Sigmoid colon (tissue), 7 donors: ENCODE measurements around the gene CHPF. TPM values are rescaled to one million over a fixed set of nuclear protein-coding genes. Genes with fewer than 3 reads are reported as not detected.

Source experiments
- DNase-seq: peaks from one replicate; pipeline ENCODE4 v3.0.0-alpha.2; 2019
- H3K27ac ChIP-seq, 4 donors: fragments of 200-600 bp; sonication (generic); one replicate each; pipeline ENCODE4 v1.5.1; 2016 to 2019; ENCODE audit warnings: mild to moderate bottlenecking in 1 of 4
- H3K27me3 ChIP-seq, 3 donors: fragments of 200-600 bp; sonication (generic); one replicate each; pipeline ENCODE4 v1.5.1; 2019; ENCODE audit warnings: mild to moderate bottlenecking in 1 of 3
- H3K36me3 ChIP-seq, 4 donors: fragments of 200-600 bp; sonication (generic); one replicate each; pipeline ENCODE4 v1.5.1; 2016 to 2019
- H3K4me1 ChIP-seq, 4 donors: fragments of 200-600 bp; sonication (generic); one replicate each; pipeline ENCODE4 v1.5.1; 2017 to 2019
- H3K4me3 ChIP-seq, 4 donors: fragments of 200-600 bp; sonication (generic); one replicate each; pipeline ENCODE4 v1.5.1; 2017 to 2019; ENCODE audit warnings: mild to moderate bottlenecking in 2 of 4, moderate library complexity in 1 of 4
- H3K9me3 ChIP-seq, 4 donors: fragments of 200-600 bp in 3 of 4; sonication (generic) in 3 of 4; one replicate each; pipeline versions ENCODE4 v1.5.1 to v1.6.1; 2013 to 2019
- CTCF ChIP-seq, 4 experiments: fragments of 450-650 bp in 3 of 4; fragments of 200-600 bp in 1 of 4; IDR thresholded peaks; one replicate each; pipeline ENCODE4 v1.5.1; 2016 to 2019; ENCODE audit warnings: antibody characterized with exemption in 4 of 4, mild to moderate bottlenecking in 3 of 4, moderate library complexity in 2 of 4
- EP300 ChIP-seq, 4 donors: sonication (generic); formaldehyde crosslinking; IDR thresholded peaks; one replicate each; pipeline ENCODE4 v1.6.1; 2017; ENCODE audit warnings: antibody characterized with exemption in 4 of 4
- POLR2A ChIP-seq, 2 donors: fragments of 450-650 bp; IDR thresholded peaks; one replicate each; pipeline ENCODE4 v1.6.1; 2016; ENCODE audit warnings: antibody characterized with exemption in 2 of 2, mild to moderate bottlenecking in 2 of 2, moderate library complexity in 2 of 2
- POLR2AphosphoS5 ChIP-seq, 4 donors: sonication (generic); formaldehyde crosslinking; IDR thresholded peaks; one replicate each; pipeline ENCODE4 v1.6.1; 2017; ENCODE audit warnings: antibody characterized with exemption in 4 of 4
- WGBS, 2 donors: extraction: QIAGEN DNeasy Blood & Tissue Kit; methylation state at CpG; one replicate each; pipeline ENCODE4 v1.1.7; 2013; 5-methylcytosine and 5-hydroxymethylcytosine counted together
- intact Hi-C: fragments of 100-400 bp; cut with DNase I; formaldehyde crosslinking; loops from one replicate; pipeline ENCODE4 v1.15.1; 2023
- polyA plus RNA-seq, 3 donors: library from polyadenylated mRNA; stranded (reverse); fragments of 200-250 nt; gene quantifications; one replicate each; pipeline ENCODE4 v1.2.3, GENCODE V29; 2013
- total RNA-seq, 4 donors: library from RNA; depleted of rRNA; stranded (reverse); fragments of >200 nt; gene quantifications; one replicate each; pipeline ENCODE4 v1.1.0, GENCODE V29; 2016
- donor health status: healthy with polysubstance abuse.
- donor health status: Bipolar disorder and iron deficiency.
- donor health status: healthy.

Gene CHPF
- 10 to 100 TPM; 12.5 to 39.1 (median 23.5) TPM for total RNA-seq
- 10 to 100 TPM in 1 of 3 donors, 1 to 10 TPM in 2; 5.5 to 37.3 (median 6.6) TPM for polyA plus RNA-seq

GRCh38 chr2:219543596-219544358, at the start of gene CHPF, which contains the start of gene TMEM198:
TSS of gene CHPF (minus strand) at chr2:219543809. CDS start at chr2:219543538, 271 bp downstream.
TSS of gene TMEM198 (plus strand) at chr2:219544028. CDS start at chr2:219544728, 700 bp downstream.
- H3K4me3 ChIP-seq = peak within 1 kb of the TSS; percentile 47 to 92 (median 74)
- WGBS, 2 donors = 1% methylated on average over 75 of the region's 75 CpGs
- no peak for TF ChIP-seq CTCF (IDR thresholded peaks at IDR 0.05)
- peak; percentile 70 to 82 (median 74) for TF ChIP-seq POLR2AphosphoS5 (IDR thresholded peaks at IDR 0.05)
- peak; percentile 33 to 49 for TF ChIP-seq POLR2A (IDR thresholded peaks at IDR 0.05)
- TF ChIP-seq EP300 (IDR thresholded peaks at IDR 0.05) = peak in 1 of 4 donors; percentile 7
- H3K9me3 ChIP-seq = no peaks in the 10 kb centered on the region
- H3K27ac ChIP-seq = peak within 1 kb of the TSS; percentile 90 to 97 (median 92)
- DNase-seq = peak; percentile 100
- no peaks in the 10 kb centered on the region for H3K27me3 ChIP-seq
- intact Hi-C loops = loop anchor here (2.0 to 10.0 kb wide), 4 partner anchors 55 to 249 kb away; no protein-coding TSS in a partner anchor
- peaks cover 6 to 28% (median 15%) of the 10 kb centered on the region in 4 donors for H3K36me3 ChIP-seq
- peaks cover 0 to 31% (median 25%) of the 10 kb centered on the region in 4 donors for H3K4me1 ChIP-seq

- DNase-seq = no peak
- Histone ChIP-seq H3K9me3 (no peaks in the 10 kb centered on the region), H3K27me3 (no peaks in the 10 kb centered on the region), H3K27ac (no peak overlapping the region), H3K4me1 (peaks cover 0 to 12% (median 4%) of the 10 kb centered on the region in 4 donors), H3K4me3 (no peak overlapping the region), H3K36me3 (no peaks in the 10 kb centered on the region)
- WGBS, 2 donors = 84 to 91% methylated on average over 2 of the region's 2 CpGs
- TF ChIP-seq POLR2AphosphoS5 (IDR thresholded peaks at IDR 0.05) (no peak), CTCF (IDR thresholded peaks at IDR 0.05) (no peak), EP300 (IDR thresholded peaks at IDR 0.05) (no peak), POLR2A (IDR thresholded peaks at IDR 0.05) (no peak)
- intact Hi-C loops = no loop called here
Observed at GRCh38 chr2:219593154-219593553, 49.5 kb upstream of the CHPF start.

- DNase-seq = no peak
- peaks cover 0 to 10% (median 4%) of the 10 kb centered on the region in 4 donors for H3K4me1 ChIP-seq
- no peaks in the 10 kb centered on the region for H3K9me3 ChIP-seq
- intact Hi-C loops = no loop called here
- H3K27me3 ChIP-seq = no peaks in the 10 kb centered on the region
- WGBS, 2 donors = 87 to 91% methylated on average over 6 of the region's 6 CpGs
- H3K36me3 ChIP-seq = no peaks in the 10 kb centered on the region
- H3K27ac ChIP-seq = no peak overlapping the region
- TF ChIP-seq CTCF (IDR thresholded peaks at IDR 0.05) (no peak), POLR2AphosphoS5 (IDR thresholded peaks at IDR 0.05) (no peak), POLR2A (IDR thresholded peaks at IDR 0.05) (no peak), EP300 (IDR thresholded peaks at IDR 0.05) (no peak)
- H3K4me3 ChIP-seq = no peak overlapping the region
Observed at GRCh38 chr2:219592736-219593135, 49.1 kb upstream of the CHPF start.

GRCh38 chr2:219591091-219591490, 47.5 kb upstream of the CHPF start:
- 49 to 85% methylated on average over 4 of the region's 4 CpGs for WGBS, 2 donors

More at GRCh38 chr2:219591091-219591490, 47.5 kb upstream of the CHPF start:
- TF ChIP-seq EP300 (IDR thresholded peaks at IDR 0.05) (no peak), POLR2AphosphoS5 (IDR thresholded peaks at IDR 0.05) (no peak), POLR2A (IDR thresholded peaks at IDR 0.05) (no peak), CTCF (IDR thresholded peaks at IDR 0.05) (no peak)
- no peaks in the 10 kb centered on the region for H3K27me3 ChIP-seq
- intact Hi-C loops = no loop called here
- no peak for DNase-seq
- H3K36me3 ChIP-seq = no peaks in the 10 kb centered on the region
- H3K9me3 ChIP-seq = no peaks in the 10 kb centered on the region
- no peak overlapping the region for H3K4me3 ChIP-seq
- H3K4me1 ChIP-seq = no peaks in the 10 kb centered on the region
- H3K27ac ChIP-seq = no peak overlapping the region
